Ectodermal cell (in vitro differentiated cells): Measurements from ENCODE around the gene FNBP1.
"Not testable (repeated sequence)": the region's sequence is repeated elsewhere in the genome, so short reads cannot be mapped to it uniquely, and the experiment has no call there.

Source experiments
- H3K27ac ChIP-seq: 2 replicates; pipeline ENCODE4 v1.7.0; 2013; ENCODE audit warnings: mild to moderate bottlenecking, low read depth, low read length; ENCODE audit not compliant: insufficient read depth, poor library complexity, severe bottlenecking
- H3K27me3 ChIP-seq: 2 replicates; pipeline ENCODE4 v1.7.0; 2013; ENCODE audit warnings: mild to moderate bottlenecking, low read length; ENCODE audit not compliant: insufficient read depth, control insufficient read depth, poor library complexity, severe bottlenecking
- H3K36me3 ChIP-seq: one replicate; pipeline ENCODE4 v1.7.0; 2013; ENCODE audit warnings: low read length; ENCODE audit not compliant: control insufficient read depth, insufficient read depth
- H3K4me1 ChIP-seq: one replicate; pipeline ENCODE4 v1.7.0; 2013; ENCODE audit warnings: low read length; ENCODE audit not compliant: control insufficient read depth, insufficient read depth
- H3K4me3 ChIP-seq: 2 replicates; pipeline ENCODE4 v1.7.0; 2013; ENCODE audit warnings: low read depth, low read length, control low read depth; ENCODE audit not compliant: insufficient read depth
- H3K9me3 ChIP-seq: 2 replicates; pipeline ENCODE4 v1.7.0; 2013; ENCODE audit warnings: mild to moderate bottlenecking, low read length, moderate library complexity; ENCODE audit not compliant: control insufficient read depth
- WGBS, 2 experiments: methylation state at CpG; one replicate each; pipeline ENCODE4 v1.1.7; 2013; ENCODE audit warnings: missing lambda C conversion rate in 2 of 2; 5-methylcytosine and 5-hydroxymethylcytosine counted together

FNBP1 gene

GRCh38 chr9:130021842-130022241 is 21.1 kb downstream of the FNBP1 start:
- not testable (repeated sequence) for H3K9me3 ChIP-seq, H3K27me3 ChIP-seq, H3K4me3 ChIP-seq, H3K36me3 ChIP-seq, H3K4me1 ChIP-seq, H3K27ac ChIP-seq
- 86 to 90% methylated on average over 3 of the region's 3 CpGs for WGBS, 2 experiments

- H3K4me1 ChIP-seq, result no peaks in the 10 kb centered on the region
- no peak overlapping the region for H3K27ac ChIP-seq
- H3K27me3 ChIP-seq, result no peaks in the 10 kb centered on the region
- WGBS, 2 experiments, result 89 to 94% methylated on average over 2 of the region's 2 CpGs
- no peak overlapping the region for H3K4me3 ChIP-seq
- peaks cover 5% of the 10 kb centered on the region for H3K36me3 ChIP-seq
- no peaks in the 10 kb centered on the region for H3K9me3 ChIP-seq
Measured at GRCh38 chr9:130021123-130021522, 21.9 kb downstream of the FNBP1 start.

- Histone ChIP-seq H3K4me3 (no peak overlapping the region), H3K9me3 (no peaks in the 10 kb centered on the region), H3K4me1 (no peaks in the 10 kb centered on the region), H3K27me3 (no peaks in the 10 kb centered on the region), H3K27ac (no peak overlapping the region), H3K36me3 (peaks cover 5% of the 10 kb centered on the region)
- WGBS, 2 experiments, result 75 to 82% methylated on average over 7 of the region's 7 CpGs
Measured at GRCh38 chr9:130020618-130021017, 22.4 kb downstream of the FNBP1 start.

- Histone ChIP-seq H3K9me3 (no peaks in the 10 kb centered on the region), H3K27me3 (no peaks in the 10 kb centered on the region), H3K36me3 (peaks cover 5% of the 10 kb centered on the region), H3K4me3 (no peak overlapping the region), H3K27ac (no peak overlapping the region), H3K4me1 (no peaks in the 10 kb centered on the region)
- WGBS, 2 experiments, result 95% methylated on average over 4 of the region's 4 CpGs
Measured at GRCh38 chr9:130018265-130018664, 24.7 kb downstream of the FNBP1 start.

GRCh38 chr9:130017510-130017909 is 25.5 kb downstream of the FNBP1 start:
- H3K27me3 ChIP-seq, H3K36me3 ChIP-seq, H3K4me1 ChIP-seq, H3K4me3 ChIP-seq, H3K27ac ChIP-seq, H3K9me3 ChIP-seq: not testable (repeated sequence)
- 83 to 94% methylated on average over 8 of the region's 8 CpGs for WGBS, 2 experiments

GRCh38 chr9:130017076-130017475 is 25.9 kb downstream of the FNBP1 start:
- 100% methylated on average over 1 to 2 of the region's 2 CpGs for WGBS, 2 experiments
- no peaks in the 10 kb centered on the region for H3K9me3 ChIP-seq
- no peaks in the 10 kb centered on the region for H3K4me1 ChIP-seq
- no peak overlapping the region for H3K27ac ChIP-seq
- H3K27me3 ChIP-seq, result no peaks in the 10 kb centered on the region
- H3K4me3 ChIP-seq, result no peak overlapping the region
- H3K36me3 ChIP-seq, result peaks cover 5% of the 10 kb centered on the region

- no peak overlapping the region for H3K4me3 ChIP-seq
- 88 to 91% methylated on average over 4 to 5 of the region's 5 CpGs for WGBS, 2 experiments
- H3K4me1 ChIP-seq, result no peaks in the 10 kb centered on the region
- no peak overlapping the region for H3K27ac ChIP-seq
- H3K9me3 ChIP-seq, result no peaks in the 10 kb centered on the region
- peaks cover 5% of the 10 kb centered on the region for H3K36me3 ChIP-seq
- H3K27me3 ChIP-seq, result no peaks in the 10 kb centered on the region
Measured at GRCh38 chr9:130015353-130016019, 27.5 kb downstream of the FNBP1 start.

GRCh38 chr9:130013326-130013725 is 29.7 kb downstream of the FNBP1 start:
- 94% methylated on average over 2 of the region's 2 CpGs for WGBS, 2 experiments
- Histone ChIP-seq H3K27me3 (no peaks in the 10 kb centered on the region), H3K9me3 (no peaks in the 10 kb centered on the region), H3K4me3 (no peak overlapping the region), H3K36me3 (peaks cover 5% of the 10 kb centered on the region), H3K27ac (no peak overlapping the region), H3K4me1 (no peaks in the 10 kb centered on the region)

GRCh38 chr9:130010151-130010988 is 32.6 kb downstream of the FNBP1 start:
- 92 to 98% methylated on average over 5 of the region's 5 CpGs for WGBS, 2 experiments
- no peak overlapping the region for H3K27ac ChIP-seq
- H3K4me3 ChIP-seq, result no peak overlapping the region

GRCh38 chr9:130009546-130009945 is 33.4 kb downstream of the FNBP1 start:
- not testable (repeated sequence) for H3K27ac ChIP-seq, H3K36me3 ChIP-seq, H3K9me3 ChIP-seq, H3K27me3 ChIP-seq, H3K4me1 ChIP-seq, H3K4me3 ChIP-seq
- WGBS, 2 experiments, result 89 to 95% methylated on average over 10 of the region's 10 CpGs

More at GRCh38 chr9:130010151-130010988, 32.6 kb downstream of the FNBP1 start:
- H3K27me3 ChIP-seq, result no peaks in the 10 kb centered on the region
- H3K9me3 ChIP-seq, result no peaks in the 10 kb centered on the region
- no peaks in the 10 kb centered on the region for H3K4me1 ChIP-seq
- H3K36me3 ChIP-seq, result no peaks in the 10 kb centered on the region
